Hepatocyte (in vitro differentiated cells): ENCODE measurements around the gene WDR1. TPM values are rescaled to one million over a fixed set of nuclear protein-coding genes. Genes with fewer than 3 reads are reported as not detected.

Experiments
- DNase-seq: peaks from one replicate; pipeline ENCODE4 v3.0.0-alpha.2; 2016; ENCODE audit warnings: low spot score
- H2AFZ ChIP-seq: fragments of 200-600 bp; sonication (generic); 2 replicates; pipeline ENCODE4 v1.6.0; 2016; ENCODE audit warnings: antibody characterized with exemption, mild to moderate bottlenecking
- H3K27ac ChIP-seq: fragments of 200-600 bp; sonication (generic); 2 replicates; pipeline ENCODE4 v1.5.1; 2016; ENCODE audit warnings: mild to moderate bottlenecking
- H3K27me3 ChIP-seq: fragments of 200-600 bp; sonication (generic); 2 replicates; pipeline ENCODE4 v1.6.1; 2016
- H3K36me3 ChIP-seq: fragments of 200-600 bp; sonication (generic); replicated peaks from 2 replicates; pipeline ENCODE4 v1.5.1; 2016; ENCODE audit warnings: low read depth; ENCODE audit not compliant: insufficient read depth
- H3K4me1 ChIP-seq: fragments of 200-600 bp; sonication (generic); 2 replicates; pipeline ENCODE4 v1.5.1; 2016; ENCODE audit warnings: mild to moderate bottlenecking, moderate library complexity; ENCODE audit not compliant: insufficient read depth
- H3K4me2 ChIP-seq: fragments of 200-600 bp; sonication (generic); 2 replicates; pipeline ENCODE4 v1.6.0; 2016
- H3K4me3 ChIP-seq: fragments of 200-600 bp; sonication (generic); 2 replicates; pipeline ENCODE4 v1.5.1; 2016; ENCODE audit warnings: mild to moderate bottlenecking
- H3K79me2 ChIP-seq: fragments of 200-600 bp; sonication (generic); 2 replicates; pipeline ENCODE4 v1.6.0; 2017; ENCODE audit warnings: mild to moderate bottlenecking
- H3K9me2 ChIP-seq: fragments of 200-600 bp; sonication (generic); replicated peaks from 2 replicates; pipeline ENCODE4 v1.6.0; 2017; ENCODE audit warnings: mild to moderate bottlenecking; ENCODE audit not compliant: insufficient read depth
- H3K9me3 ChIP-seq: fragments of 200-600 bp; sonication (generic); 2 replicates; pipeline ENCODE4 v1.5.1; 2016; ENCODE audit warnings: low read depth, mild to moderate bottlenecking
- H4K20me1 ChIP-seq: fragments of 200-600 bp; sonication (generic); 2 replicates; pipeline ENCODE4 v1.6.0; 2016; ENCODE audit warnings: mild to moderate bottlenecking; ENCODE audit not compliant: insufficient read depth, poor library complexity, severe bottlenecking
- CTCF ChIP-seq: fragments of 200-600 bp; sonication (generic); IDR thresholded peaks from 2 replicates; pipeline ENCODE4 v1.5.1; 2016; ENCODE audit warnings: antibody characterized with exemption, mild to moderate bottlenecking; ENCODE audit not compliant: poor library complexity
- EZH2 ChIP-seq: fragments of 200-600 bp; sonication (generic); IDR thresholded peaks from 2 replicates; pipeline ENCODE4 v1.6.1; 2016; ENCODE audit warnings: antibody characterized with exemption, mild to moderate bottlenecking, borderline replicate concordance
- EZH2phosphoT487 ChIP-seq: fragments of 200-600 bp; sonication (generic); IDR thresholded peaks from one replicate; pipeline ENCODE4 v1.6.1; 2018; ENCODE audit warnings: antibody characterized with exemption, mild to moderate bottlenecking, low read depth, moderate library complexity; ENCODE audit not compliant: unreplicated experiment, severe bottlenecking
- WGBS: methylation state at CpG from one replicate; pipeline ENCODE4 v1.1.6; 2016; ENCODE audit warnings: low lambda C conversion rate; ENCODE audit errors: missing lambda C conversion rate; 5-methylcytosine and 5-hydroxymethylcytosine counted together
- polyA plus RNA-seq: library from polyadenylated mRNA; unstranded; fragments of >200 nt; fragmentation: Nextera tagmentation; extraction: Ambion mirVana; gene quantifications from 2 replicates; pipeline ENCODE4 v1.2.1, GENCODE V29; 2016
- total RNA-seq: library from RNA; depleted of rRNA; stranded (reverse); fragments of >200 nt; gene quantifications from 2 replicates; pipeline ENCODE4 v1.2.3, GENCODE V29; 2014

The WDR1 gene
- total and polyA plus RNA-seq, 2 experiments from 2014 or later: 176 to 179 TPM

DNA sequence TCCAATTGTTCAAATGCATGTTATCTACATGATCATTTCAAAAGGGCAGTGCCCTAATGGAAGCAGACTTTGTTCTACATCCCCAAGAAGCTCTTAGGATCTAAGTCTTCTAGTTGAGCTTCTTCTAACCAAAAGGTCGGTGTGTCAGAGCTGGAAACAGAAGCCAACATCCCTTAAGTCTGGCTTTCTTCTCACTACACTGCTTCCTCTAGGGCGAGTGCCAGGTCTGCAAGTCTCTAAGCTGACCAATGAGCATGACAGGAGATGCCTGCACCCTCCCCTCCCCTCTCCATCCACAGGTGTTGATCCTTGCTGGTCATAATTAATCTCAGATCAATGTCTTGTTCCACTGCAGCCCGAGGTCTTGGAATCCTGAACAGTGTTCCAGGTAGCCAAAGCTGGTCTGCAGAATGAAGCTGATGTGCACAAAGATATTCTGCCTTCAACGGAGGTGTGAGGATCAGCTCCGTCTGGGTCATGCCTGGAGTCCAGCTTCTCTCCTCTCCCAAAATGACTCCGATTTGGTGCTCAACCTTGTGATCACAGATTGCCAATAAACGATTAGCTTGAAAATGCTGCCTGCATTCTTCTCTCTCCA lies 44.1 kb downstream of the WDR1 start:
- no peak overlapping the region for H2AFZ ChIP-seq

DNA sequence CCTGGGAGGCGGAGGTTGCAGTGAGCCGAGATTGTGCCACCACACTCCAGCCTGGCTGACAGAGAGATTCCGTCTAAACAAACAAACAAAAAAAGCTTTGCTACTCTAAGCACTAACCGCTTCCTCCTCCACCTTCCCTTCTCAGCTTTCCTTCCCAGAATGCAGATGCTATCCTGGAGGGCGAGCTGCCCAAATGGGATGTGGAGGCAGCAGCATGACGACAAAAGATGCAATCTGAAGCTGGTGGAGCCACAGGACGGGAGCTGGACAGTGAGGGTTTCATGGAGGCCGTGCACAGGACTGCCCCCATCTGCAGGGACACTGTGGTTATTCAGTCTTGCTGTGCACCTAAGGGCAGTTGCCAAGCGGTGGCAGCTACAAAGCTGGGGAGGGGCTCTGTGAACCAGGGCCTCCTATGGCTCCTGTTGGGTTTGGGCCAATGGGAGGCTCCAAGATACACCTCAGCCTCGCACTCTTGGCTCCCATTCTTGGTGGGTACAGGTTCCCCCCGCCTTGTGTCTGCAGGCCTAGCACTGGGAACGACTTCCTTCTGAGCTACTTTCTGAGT lies 47.4 kb downstream of the WDR1 start:
- no peaks in the 10 kb centered on the region for H4K20me1 ChIP-seq
- H3K4me1 ChIP-seq: no peaks in the 10 kb centered on the region
- no peak overlapping the region for H3K4me3 ChIP-seq
- no peak for DNase-seq
- H3K36me3 ChIP-seq: no peaks in the 10 kb centered on the region
- TF ChIP-seq EZH2 (no peak), CTCF (no peak), EZH2phosphoT487 (no peak)
- 90% methylated on average over 12 of the region's 12 CpGs for WGBS
- H3K9me2 ChIP-seq: no peaks in the 10 kb centered on the region
- no peaks in the 10 kb centered on the region for H3K9me3 ChIP-seq
- no peaks in the 10 kb centered on the region for H3K79me2 ChIP-seq
- no peak overlapping the region for H3K27ac ChIP-seq
- H3K4me2 ChIP-seq: no peak overlapping the region
- H3K27me3 ChIP-seq: no peaks in the 10 kb centered on the region
- H2AFZ ChIP-seq: no peak overlapping the region

More for the DNA sequence above, 44.1 kb downstream of the WDR1 start:
- 85% methylated on average over 7 of the region's 7 CpGs for WGBS
- Histone ChIP-seq H3K9me3 (no peaks in the 10 kb centered on the region), H3K27me3 (no peaks in the 10 kb centered on the region), H3K4me2 (no peak overlapping the region), H4K20me1 (no peaks in the 10 kb centered on the region), H3K4me3 (no peak overlapping the region), H3K36me3 (no peaks in the 10 kb centered on the region), H3K79me2 (no peaks in the 10 kb centered on the region), H3K4me1 (no peaks in the 10 kb centered on the region), H3K9me2 (no peaks in the 10 kb centered on the region), H3K27ac (no peak overlapping the region)
- TF ChIP-seq CTCF: no peak
- no peak for TF ChIP-seq EZH2phosphoT487
- no peak for TF ChIP-seq EZH2
- DNase-seq: no peak

- no peak for TF ChIP-seq EZH2
- TF ChIP-seq EZH2phosphoT487: no peak
- no peak overlapping the region for H3K4me3 ChIP-seq
- no peaks in the 10 kb centered on the region for H3K79me2 ChIP-seq
- no peaks in the 10 kb centered on the region for H3K9me2 ChIP-seq
- WGBS: 96% methylated on average over 15 of the region's 15 CpGs
- no peak for DNase-seq
- no peak overlapping the region for H2AFZ ChIP-seq
- H3K4me1 ChIP-seq: no peaks in the 10 kb centered on the region
- H3K36me3 ChIP-seq: no peaks in the 10 kb centered on the region
- no peaks in the 10 kb centered on the region for H3K9me3 ChIP-seq
- H3K4me2 ChIP-seq: no peak overlapping the region
- no peaks in the 10 kb centered on the region for H3K27me3 ChIP-seq
- H3K27ac ChIP-seq: no peak overlapping the region
- H4K20me1 ChIP-seq: no peaks in the 10 kb centered on the region
These were observed 49.6 kb downstream of the WDR1 start for GRCh38 chr4:10066670-10067651.

DNA sequence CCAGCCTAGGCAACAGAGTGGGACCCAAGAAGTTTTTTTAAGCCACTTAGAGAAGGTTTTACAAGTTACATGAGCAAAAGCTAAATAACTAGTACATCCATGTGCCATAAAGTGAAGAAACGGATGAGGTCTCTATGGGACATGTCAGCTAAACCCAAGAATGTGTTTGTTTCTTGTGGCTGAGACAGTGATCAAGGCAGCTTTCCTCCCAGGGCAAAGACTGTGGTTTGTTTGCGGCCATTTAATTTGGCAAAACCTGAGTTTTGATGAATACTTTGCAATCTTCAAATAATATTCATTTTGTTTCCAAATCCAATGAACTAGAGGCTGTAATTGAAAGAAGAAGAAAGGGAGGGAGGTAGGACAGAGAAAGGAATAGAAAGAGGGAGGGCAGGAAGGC lies 50.4 kb downstream of the WDR1 start:
- H3K27ac ChIP-seq: no peak overlapping the region
- no peak for DNase-seq
- no peak overlapping the region for H2AFZ ChIP-seq
- H3K9me3 ChIP-seq: no peaks in the 10 kb centered on the region
- no peak overlapping the region for H3K4me3 ChIP-seq
- no peaks in the 10 kb centered on the region for H3K4me1 ChIP-seq
- no peaks in the 10 kb centered on the region for H3K79me2 ChIP-seq
- H4K20me1 ChIP-seq: no peaks in the 10 kb centered on the region
- no peaks in the 10 kb centered on the region for H3K27me3 ChIP-seq
- no peaks in the 10 kb centered on the region for H3K9me2 ChIP-seq
- WGBS: 71% methylated on average over 2 of the region's 2 CpGs
- TF ChIP-seq CTCF: no peak
- no peak for TF ChIP-seq EZH2
- TF ChIP-seq EZH2phosphoT487: no peak
- no peaks in the 10 kb centered on the region for H3K36me3 ChIP-seq
- no peak overlapping the region for H3K4me2 ChIP-seq
